Heart right ventricle (tissue), 16 donors: ENCODE measurements around the gene PC. TPM values are rescaled to one million over a fixed set of nuclear protein-coding genes. Genes with fewer than 3 reads are reported as not detected.
A peak's percentile ranks its signal among the peaks of the same experiment; 100 is the strongest.

Source experiments
- ATAC-seq, 8 donors: fragments of 200-7000 bp; cut with Tn5 transposase; one replicate each; pipeline ENCODE4 v1.9.1; 2020; ENCODE audit warnings: mild to moderate bottlenecking in 8 of 8, moderate library complexity in 8 of 8, moderate number of reproducible peaks in 1 of 8
- DNase-seq, 2 donors: peaks; one replicate each; pipeline ENCODE4 v3.0.0-alpha.2; 2020
- H3K27ac ChIP-seq, 10 donors: fragments of 200-600 bp; sonication (generic) in 2 of 10; one replicate each; pipeline versions ENCODE4 v1.5.0 to v1.8.0; 2020 to 2022; ENCODE audit warnings: mild to moderate bottlenecking in 3 of 10
- H3K27me3 ChIP-seq, 7 donors: fragments of 200-600 bp; one replicate each; pipeline ENCODE4 v1.8.0; 2021 to 2022; ENCODE audit warnings: mild to moderate bottlenecking in 2 of 7
- H3K36me3 ChIP-seq, 9 donors: fragments of 200-600 bp; sonication (generic) in 1 of 9; one replicate each; pipeline versions ENCODE4 v1.5.0 to v1.8.0; 2020 to 2022; ENCODE audit warnings: mild to moderate bottlenecking in 2 of 9
- H3K4me1 ChIP-seq, 9 donors: fragments of 200-600 bp; sonication (generic) in 1 of 9; one replicate each; pipeline versions ENCODE4 v1.5.0 to v1.8.0; 2020 to 2022; ENCODE audit warnings: mild to moderate bottlenecking in 4 of 9
- H3K4me3 ChIP-seq, 10 donors: fragments of 200-600 bp; sonication (generic) in 2 of 10; one replicate each; pipeline versions ENCODE4 v1.5.0 to v1.8.0; 2020 to 2022; ENCODE audit warnings: mild to moderate bottlenecking in 7 of 10, moderate library complexity in 2 of 10
- H3K9me3 ChIP-seq, 11 donors: fragments of 200-600 bp in 10 of 11; sonication (generic) in 2 of 11; one replicate each; pipeline versions ENCODE4 v1.5.0 to v1.8.0; 2013 to 2022; ENCODE audit warnings: mild to moderate bottlenecking in 2 of 11, control low read depth in 1 of 11, moderate library complexity in 1 of 11
- CTCF ChIP-seq, 9 donors: fragments of 200-600 bp; sonication (generic) in 2 of 9; IDR thresholded peaks; one replicate each; pipeline versions ENCODE4 v1.5.0 to v1.8.0; 2021 to 2022; ENCODE audit warnings: antibody characterized with exemption in 9 of 9, mild to moderate bottlenecking in 5 of 9, moderate library complexity in 1 of 9
- WGBS, 2 donors: extraction: QIAGEN DNeasy Blood & Tissue Kit; methylation state at CpG; one replicate each; pipeline ENCODE4 v1.1.7; 2013; ENCODE audit warnings: inconsistent platforms in 1 of 2; 5-methylcytosine and 5-hydroxymethylcytosine counted together
- intact Hi-C, 10 donors: fragments of 100-400 bp; cut with DNase I; formaldehyde crosslinking; loops; one replicate each; pipeline versions ENCODE4 v1.11.1 to v1.14.2; 2022
- polyA plus RNA-seq, 2 donors: library from polyadenylated mRNA; stranded (reverse); fragments of 200-250 nt; gene quantifications; one replicate each; pipeline ENCODE4 v1.2.3, GENCODE V29; 2013
- total RNA-seq, 10 donors: library from RNA; stranded (reverse); fragmentation: NEBNext Ultra II Directional in 3 of 10; extraction: Animal tissue kit (Norgen Biotek cat#: 25700) in 3 of 10; gene quantifications; one replicate each; pipeline versions ENCODE4 v1.2.1 to v1.2.4, GENCODE V29; 2021 to 2023
- donor health status: Arrhythmogenic right ventricular cardiomyopathy.
- donor health status: ischemic (EF 13 %, LVEDD 7.1; RV severe dilation, severe dysfunction).
- donor health status: healthy with polysubstance abuse.
- donor health status: DM: no; HTN: yes; CAD: no.
- donor health status: DM: no; HTN: no; CAD: no.
- donor health status: ischemic (EF 25% LVEDD 6.9; RV normal size, moderate dysfunction).
- donor health status: ischemic (EF 25% LVEDD 5.7; RV mildly dilated, moderate dysfunction).
- donor health status: healthy.
- donor health status: DM: yes; HTN: yes; CAD: no.
- donor health status: Ischemic cardiomyopathy.
- donor health status: ischemic (EF 35%, LVEDD 5.7; RV mildly dilated, moderate dysfunction).
- donor health status: nonischemic (EF 11% LVEDD 7.7; RV severe dilation, severe dysfunction).
- donor health status: DM: yes; HTN: yes; CAD: no.
- donor health status: PGD.
- donor health status: ischemic (EF 29% LVEDD 5.4; RV normal size, mild dysfunction).
- donor health status: nonischemic (EF 23%, LVEDD 6.1; RV moderate dilation, normal function).

PC gene
- total and polyA plus RNA-seq, 12 donors, result 6.8 to 26.0 (median 11.2) TPM

GRCh38 chr11:66857234-66857926 lies 100.8 kb downstream of the PC start:
- H3K27me3 ChIP-seq, result no peaks in the 10 kb centered on the region
- H3K27ac ChIP-seq, result peak overlapping the region in 9 of 10 donors; percentile 20 to 95 (median 60)
- TF ChIP-seq CTCF (IDR thresholded peaks at IDR 0.05), result no peak
- H3K4me3 ChIP-seq, result peak overlapping the region in 9 of 10 donors; percentile 26 to 86 (median 67)
- H3K4me1 ChIP-seq, result peaks cover 0 to 15% (median 10%) of the 10 kb centered on the region in 9 donors
- ATAC-seq (no peak), DNase-seq (no peak)
- WGBS, 2 donors, result 43 to 66% methylated on average over 28 to 45 of the region's 47 CpGs
- H3K36me3 ChIP-seq, result peaks cover 0 to 12% (median 0%) of the 10 kb centered on the region in 9 donors
- H3K9me3 ChIP-seq, result no peaks in the 10 kb centered on the region
- intact Hi-C loops, result loop anchor here in 2 of 10 donors (2.0 to 5.0 kb wide), 2 partner anchors 100 to 101 kb away; partner anchors contain the start of gene PC (in 2 of the 2)

GRCh38 chr11:66856496-66857233 lies 101.5 kb downstream of the PC start, which contains the start of gene LRFN4:
LRFN4 (plus strand) TSS chr11:66857064; CDS start chr11:66857745, 681 bp downstream.
- Histone ChIP-seq H3K36me3 (peaks cover 0 to 12% (median 0%) of the 10 kb centered on the region in 9 donors), H3K4me1 (peaks cover 0 to 15% (median 10%) of the 10 kb centered on the region in 9 donors), H3K27ac (peak within 1 kb of the TSS; percentile 75 to 95 (median 91)), H3K27me3 (no peaks in the 10 kb centered on the region), H3K4me3 (peak within 1 kb of the TSS; percentile 53 to 86 (median 70)), H3K9me3 (no peaks in the 10 kb centered on the region)
- TF ChIP-seq CTCF (IDR thresholded peaks at IDR 0.05), result no peak
- 0 to 1% methylated on average over 85 to 99 of the region's 103 CpGs for WGBS, 2 donors
- DNase-seq, result peak in 1 of 2 donors; percentile 58
- ATAC-seq, result peak in 7 of 8 donors; percentile 25 to 51 (median 36)
- intact Hi-C loops, result loop anchor here in 2 of 10 donors (2.0 to 5.0 kb wide), 2 partner anchors 101 to 102 kb away; partner anchors contain the start of gene PC (in 2 of the 2)

GRCh38 chr11:66855574-66856495 lies 102.3 kb downstream of the PC start:
- H3K27me3 ChIP-seq, result no peaks in the 10 kb centered on the region
- intact Hi-C loops, result loop anchor here in 2 of 10 donors (2.0 to 5.0 kb wide), 2 partner anchors 101 to 103 kb away; partner anchors contain the start of gene PC (in 2 of the 2)
- peak; percentile 93 to 96 for DNase-seq
- TF ChIP-seq CTCF (IDR thresholded peaks at IDR 0.05), result no peak
- H3K36me3 ChIP-seq, result peaks cover 0 to 12% (median 0%) of the 10 kb centered on the region in 9 donors
- peak; percentile 90 to 96 (median 93) for ATAC-seq
- H3K4me1 ChIP-seq, result peaks cover 0 to 15% (median 10%) of the 10 kb centered on the region in 9 donors
- H3K9me3 ChIP-seq, result no peaks in the 10 kb centered on the region
- peak overlapping the region; percentile 75 to 95 (median 91) for H3K27ac ChIP-seq
- H3K4me3 ChIP-seq, result peak overlapping the region; percentile 53 to 86 (median 70)
- 5% methylated on average over 45 to 51 of the region's 51 CpGs for WGBS, 2 donors
